22Rv1 (cell line): ENCODE results near the gene PKMYT1.

Experiments used
- ZFX ChIP-seq: fragments of 450-650 bp; IDR thresholded peaks from 2 replicates; pipeline ENCODE4 v1.6.1; 2017; ENCODE audit warnings: antibody characterized with exemption, borderline replicate concordance
- TF ChIP-seq, protein P1 (sequence below): fragments of 450-650 bp; IDR thresholded peaks from 2 replicates; pipeline ENCODE4 v1.5.1; 2017; ENCODE audit warnings: mild to moderate bottlenecking

DNA sequence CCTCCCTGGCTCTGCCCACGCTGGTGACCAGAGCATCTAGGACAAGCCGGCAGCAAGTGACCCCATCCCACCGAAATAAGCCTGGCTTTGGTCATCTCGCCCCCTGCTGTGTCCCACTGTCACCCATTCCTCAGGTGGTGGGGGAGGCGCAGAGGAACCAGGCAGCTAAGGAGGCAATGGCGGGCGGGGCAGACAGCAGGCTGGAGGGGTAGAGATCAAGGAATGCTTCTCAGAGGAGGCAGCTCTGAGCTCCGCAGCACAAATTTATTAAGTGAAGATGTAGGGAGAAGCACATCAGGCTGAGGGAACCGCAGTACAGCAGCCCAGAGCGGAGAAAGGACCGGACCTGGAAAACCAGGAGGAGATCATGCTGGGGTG lies 23.7 kb downstream of the PKMYT1 start:
- TF ChIP-seq, protein P1, sequence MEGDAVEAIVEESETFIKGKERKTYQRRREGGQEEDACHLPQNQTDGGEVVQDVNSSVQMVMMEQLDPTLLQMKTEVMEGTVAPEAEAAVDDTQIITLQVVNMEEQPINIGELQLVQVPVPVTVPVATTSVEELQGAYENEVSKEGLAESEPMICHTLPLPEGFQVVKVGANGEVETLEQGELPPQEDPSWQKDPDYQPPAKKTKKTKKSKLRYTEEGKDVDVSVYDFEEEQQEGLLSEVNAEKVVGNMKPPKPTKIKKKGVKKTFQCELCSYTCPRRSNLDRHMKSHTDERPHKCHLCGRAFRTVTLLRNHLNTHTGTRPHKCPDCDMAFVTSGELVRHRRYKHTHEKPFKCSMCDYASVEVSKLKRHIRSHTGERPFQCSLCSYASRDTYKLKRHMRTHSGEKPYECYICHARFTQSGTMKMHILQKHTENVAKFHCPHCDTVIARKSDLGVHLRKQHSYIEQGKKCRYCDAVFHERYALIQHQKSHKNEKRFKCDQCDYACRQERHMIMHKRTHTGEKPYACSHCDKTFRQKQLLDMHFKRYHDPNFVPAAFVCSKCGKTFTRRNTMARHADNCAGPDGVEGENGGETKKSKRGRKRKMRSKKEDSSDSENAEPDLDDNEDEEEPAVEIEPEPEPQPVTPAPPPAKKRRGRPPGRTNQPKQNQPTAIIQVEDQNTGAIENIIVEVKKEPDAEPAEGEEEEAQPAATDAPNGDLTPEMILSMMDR, result no peak
- no peak for TF ChIP-seq ZFX
